ENCODE results near the gene NPEPL1. TPM values are rescaled to one million over a fixed set of nuclear protein-coding genes. Genes with fewer than 3 reads are reported as not detected.

Gene NPEPL1
- total RNA-seq, 1 donor from 2014 or later: 25.5 TPM

DNA sequence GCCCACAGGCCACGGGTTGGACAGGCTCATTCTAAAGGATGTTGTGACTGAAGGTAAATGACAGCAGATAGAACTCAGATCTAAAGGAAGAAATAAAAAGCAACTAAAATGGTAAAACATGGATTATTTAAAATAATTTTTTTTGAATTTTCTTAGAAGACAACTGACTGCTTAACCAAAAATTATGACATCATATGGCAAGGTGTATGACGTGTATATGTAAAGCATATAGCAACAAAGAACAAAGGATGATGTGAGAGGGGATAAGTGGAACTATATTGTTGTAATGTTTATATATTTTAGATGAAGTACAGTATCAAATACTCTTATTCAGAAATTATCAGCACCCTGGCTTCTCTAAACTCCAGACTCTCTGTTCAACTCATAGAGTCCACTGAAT lies 38.6 kb downstream of the NPEPL1 start:
- intact Hi-C loops (cut with DNase I): no loop called here
- H3K4me1 ChIP-seq: no peaks in the 10 kb centered on the region
- H3K27me3 ChIP-seq: no peaks in the 10 kb centered on the region
- DNase-seq (ENCODE audit: extremely low spot score in 2 of 2): no peak
- no peaks in the 10 kb centered on the region for H3K9me3 ChIP-seq
- TF ChIP-seq, protein P1, sequence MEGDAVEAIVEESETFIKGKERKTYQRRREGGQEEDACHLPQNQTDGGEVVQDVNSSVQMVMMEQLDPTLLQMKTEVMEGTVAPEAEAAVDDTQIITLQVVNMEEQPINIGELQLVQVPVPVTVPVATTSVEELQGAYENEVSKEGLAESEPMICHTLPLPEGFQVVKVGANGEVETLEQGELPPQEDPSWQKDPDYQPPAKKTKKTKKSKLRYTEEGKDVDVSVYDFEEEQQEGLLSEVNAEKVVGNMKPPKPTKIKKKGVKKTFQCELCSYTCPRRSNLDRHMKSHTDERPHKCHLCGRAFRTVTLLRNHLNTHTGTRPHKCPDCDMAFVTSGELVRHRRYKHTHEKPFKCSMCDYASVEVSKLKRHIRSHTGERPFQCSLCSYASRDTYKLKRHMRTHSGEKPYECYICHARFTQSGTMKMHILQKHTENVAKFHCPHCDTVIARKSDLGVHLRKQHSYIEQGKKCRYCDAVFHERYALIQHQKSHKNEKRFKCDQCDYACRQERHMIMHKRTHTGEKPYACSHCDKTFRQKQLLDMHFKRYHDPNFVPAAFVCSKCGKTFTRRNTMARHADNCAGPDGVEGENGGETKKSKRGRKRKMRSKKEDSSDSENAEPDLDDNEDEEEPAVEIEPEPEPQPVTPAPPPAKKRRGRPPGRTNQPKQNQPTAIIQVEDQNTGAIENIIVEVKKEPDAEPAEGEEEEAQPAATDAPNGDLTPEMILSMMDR (IDR thresholded peaks at IDR 0.05): no peak
- no peak for TF ChIP-seq POLR2AphosphoS5 (IDR thresholded peaks at IDR 0.05; ENCODE audit: insufficient read depth in 1 of 2, low read depth in 1 of 2)
- no peak for TF ChIP-seq POLR2A (IDR thresholded peaks at IDR 0.05)
- H3K27ac ChIP-seq: no peak overlapping the region
- no peaks in the 10 kb centered on the region for H3K36me3 ChIP-seq
- H3K4me3 ChIP-seq: no peak overlapping the region

DNA sequence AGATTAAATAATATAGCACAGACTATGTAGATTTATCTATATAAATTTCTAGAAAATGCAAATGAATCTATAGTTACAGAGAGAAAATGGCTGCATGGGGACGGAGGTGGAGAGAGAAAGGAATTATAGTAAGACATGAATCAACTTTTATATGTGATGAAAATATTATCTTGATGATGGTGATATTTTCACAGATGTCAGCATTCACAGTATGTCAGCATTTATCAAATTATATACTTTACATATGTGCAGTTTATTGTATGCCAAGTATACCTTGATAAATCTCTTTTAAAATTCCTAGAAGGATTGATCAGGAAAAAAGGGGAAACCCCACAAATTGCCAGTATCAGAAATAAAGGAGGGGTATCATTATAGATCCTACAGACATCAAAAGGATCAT lies 44.6 kb downstream of the NPEPL1 start:
- DNase-seq (ENCODE audit: extremely low spot score in 2 of 2): no peak
- H3K9me3 ChIP-seq: no peaks in the 10 kb centered on the region
- no peaks in the 10 kb centered on the region for H3K27me3 ChIP-seq
- TF ChIP-seq, protein P1 (IDR thresholded peaks at IDR 0.05): no peak
- TF ChIP-seq POLR2A (IDR thresholded peaks at IDR 0.05): no peak
- no peak for TF ChIP-seq POLR2AphosphoS5 (IDR thresholded peaks at IDR 0.05; ENCODE audit: insufficient read depth in 1 of 2, low read depth in 1 of 2)
- no peak overlapping the region for H3K4me3 ChIP-seq
- no peaks in the 10 kb centered on the region for H3K4me1 ChIP-seq
- H3K36me3 ChIP-seq: no peaks in the 10 kb centered on the region
- H3K27ac ChIP-seq: no peak overlapping the region
- intact Hi-C loops (cut with DNase I): no loop called here

DNA sequence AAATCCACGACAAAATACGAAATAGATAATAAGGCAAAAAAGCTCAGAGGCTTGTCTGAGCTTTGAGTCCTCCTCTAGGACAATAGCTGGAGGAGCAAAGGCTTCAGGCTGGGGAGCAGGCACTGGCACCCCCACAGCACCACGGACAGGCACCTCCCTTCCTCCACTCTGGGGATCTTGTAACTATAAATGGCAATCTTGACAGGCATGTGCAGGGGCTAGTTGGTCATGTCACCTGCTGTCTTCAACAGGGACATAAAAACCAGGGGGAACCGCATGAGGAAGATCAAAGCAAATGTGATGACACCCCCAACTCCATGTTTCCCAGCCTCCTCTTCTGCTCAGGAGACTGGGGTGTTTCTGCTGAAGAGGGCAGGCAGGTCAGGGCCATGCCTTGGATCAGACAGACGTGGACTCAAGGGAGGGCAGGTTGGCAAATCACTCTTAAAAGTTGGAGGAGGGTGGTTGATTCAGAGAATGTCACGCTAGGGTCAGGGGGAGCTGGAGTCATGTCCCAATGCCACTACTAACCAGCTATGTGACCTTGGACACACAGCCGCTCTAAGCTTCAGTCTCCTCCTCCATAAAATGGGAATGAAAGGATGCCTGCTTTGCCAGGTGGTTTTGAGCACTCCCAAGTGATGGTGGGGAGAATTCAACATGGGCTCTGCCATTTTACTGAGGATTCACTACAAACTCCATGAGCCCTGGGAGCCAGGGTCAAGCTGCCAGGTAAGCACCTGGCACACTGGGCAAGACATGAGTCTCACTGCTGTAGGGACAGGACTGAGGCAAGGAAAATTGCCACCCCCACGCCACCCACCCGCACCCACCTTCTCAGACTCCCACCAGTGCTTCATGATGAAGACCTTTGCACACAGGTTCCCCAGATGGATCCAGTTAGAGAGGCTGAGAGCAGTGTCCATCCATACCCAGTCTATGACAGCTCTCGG lies 48.0 kb downstream of the NPEPL1 start:
- peak in 1 of 2 donors; percentile 81 for DNase-seq (ENCODE audit: extremely low spot score in 2 of 2)
- TF ChIP-seq POLR2A (IDR thresholded peaks at IDR 0.05) (no peak), POLR2AphosphoS5 (IDR thresholded peaks at IDR 0.05; ENCODE audit: insufficient read depth in 1 of 2, low read depth in 1 of 2) (no peak)
- TF ChIP-seq, protein P1 (IDR thresholded peaks at IDR 0.05): no peak
- no peak overlapping the region for H3K27ac ChIP-seq
- H3K36me3 ChIP-seq: no peaks in the 10 kb centered on the region
- H3K4me3 ChIP-seq: no peak overlapping the region
- no peaks in the 10 kb centered on the region for H3K9me3 ChIP-seq
- H3K27me3 ChIP-seq: no peaks in the 10 kb centered on the region
- intact Hi-C loops (cut with DNase I): no loop called here
- H3K4me1 ChIP-seq: no peaks in the 10 kb centered on the region

DNA sequence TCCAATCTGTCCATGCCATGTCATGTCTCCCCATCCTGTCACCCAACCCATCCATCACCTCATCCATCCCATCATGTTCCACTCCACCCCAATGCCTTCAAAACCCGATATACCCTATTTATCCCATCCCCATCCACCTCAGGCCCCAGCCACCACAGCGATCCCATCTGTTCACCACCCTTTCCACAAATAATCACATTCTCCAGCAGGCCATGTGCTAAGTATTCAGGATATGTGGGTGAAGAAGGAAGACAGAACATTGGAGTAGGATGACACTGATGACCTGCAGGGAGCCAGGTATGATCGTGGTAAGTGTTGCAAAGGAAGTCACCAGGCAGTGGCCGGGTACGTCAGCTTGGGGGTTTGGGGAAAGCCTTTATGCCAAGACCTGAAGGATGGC lies 48.8 kb downstream of the NPEPL1 start:
- no peak for DNase-seq (ENCODE audit: extremely low spot score in 2 of 2)
- no peaks in the 10 kb centered on the region for H3K4me1 ChIP-seq
- no peak overlapping the region for H3K4me3 ChIP-seq
- intact Hi-C loops (cut with DNase I): no loop called here
- no peaks in the 10 kb centered on the region for H3K36me3 ChIP-seq
- H3K27ac ChIP-seq: no peak overlapping the region
- TF ChIP-seq, protein P1 (IDR thresholded peaks at IDR 0.05): no peak
- no peak for TF ChIP-seq POLR2AphosphoS5 (IDR thresholded peaks at IDR 0.05; ENCODE audit: insufficient read depth in 1 of 2, low read depth in 1 of 2)
- no peak for TF ChIP-seq POLR2A (IDR thresholded peaks at IDR 0.05)
- no peaks in the 10 kb centered on the region for H3K27me3 ChIP-seq
- H3K9me3 ChIP-seq: no peaks in the 10 kb centered on the region
